GM12878 (cell line): Measurements from ENCODE around the gene TTC9B.

Source experiments
- CTCF ChIP-seq, 3 experiments: IDR thresholded peaks in 2 of 3; conservative IDR thresholded peaks in 1 of 3; 2 replicates each; pipeline ENCODE4 v1.5.1; 2011; ENCODE audit warnings: low read depth in 3 of 3, low read length in 3 of 3, mild to moderate bottlenecking in 3 of 3, control low read depth in 2 of 3, moderate library complexity in 2 of 3, inconsistent platforms in 1 of 3, mixed read lengths in 1 of 3; ENCODE audit not compliant: control insufficient read depth in 2 of 3, insufficient read depth in 1 of 3; ENCODE audit errors: extremely low read depth in 1 of 3
- NFIC ChIP-seq: IDR thresholded peaks from 2 replicates; pipeline ENCODE4 v1.6.1; 2012; ENCODE audit warnings: low read depth, mild to moderate bottlenecking, inconsistent platforms, low read length, moderate library complexity
- NR2C2 ChIP-seq: IDR thresholded peaks from 2 replicates; pipeline ENCODE4 v1.6.1; 2011; ENCODE audit warnings: borderline replicate concordance, low read depth; ENCODE audit not compliant: control insufficient read depth, insufficient read length
- NR2F1 ChIP-seq: fragments of 450-650 bp; conservative IDR thresholded peaks from 2 replicates; pipeline ENCODE4 v1.6.1; 2017; ENCODE audit warnings: mild to moderate bottlenecking
- SMC3 ChIP-seq: IDR thresholded peaks from 2 replicates; pipeline ENCODE4 v1.6.1; 2011; ENCODE audit warnings: low read length, improper control_type of control experiment, borderline replicate concordance
- SPI1 ChIP-seq: IDR thresholded peaks from 2 replicates; pipeline ENCODE4 v1.6.1; 2011; ENCODE audit warnings: low read depth, mild to moderate bottlenecking, low read length, moderate library complexity, borderline replicate concordance; ENCODE audit not compliant: insufficient read depth
- TCF12 ChIP-seq: IDR thresholded peaks from 2 replicates; pipeline ENCODE4 v1.6.1; 2011; ENCODE audit warnings: low read depth, mild to moderate bottlenecking, low read length

GRCh38 chr19:40232479-40232878 is 14.3 kb upstream of the TTC9B start:
- TF ChIP-seq TCF12 (no peak), SPI1 (no peak), NR2F1 (no peak), NFIC (no peak), CTCF (IDR thresholded peaks at IDR 0.05 in 2 of 3, conservative IDR thresholded peaks at IDR 0.05 in 1 of 3; ENCODE audit: control insufficient read depth in 2 of 3, extremely low read depth in 1 of 3, insufficient read depth in 1 of 3, low read depth in 3 of 3, low read length in 3 of 3) (no peak), SMC3 (no peak), NR2C2 (no peak)
